ENCODE measurements around the gene HIVEP3.

- TF ChIP-seq TCF7L2 (IDR thresholded peaks at IDR 0.05; ENCODE audit: low read depth, low read length): no peak
- no peak for TF ChIP-seq ZNF512 (CRISPR knock-in tag; IDR thresholded peaks at IDR 0.05)
- TF ChIP-seq POLR2A (IDR thresholded peaks at IDR 0.05; ENCODE audit: insufficient read depth in 1 of 2, low read depth in 2 of 2, low read length in 2 of 2): no peak
- no peak for TF ChIP-seq CTCF (CRISPR knock-in tag; IDR thresholded peaks at IDR 0.05)
- no peak for TF ChIP-seq ZBTB44 (CRISPR knock-in tag; IDR thresholded peaks at IDR 0.05)
- TF ChIP-seq TAF1 (CRISPR knock-in tag; IDR thresholded peaks at IDR 0.05): no peak
- no peak for TF ChIP-seq EZH2 (conservative IDR thresholded peaks at IDR 0.05; ENCODE audit: low read depth, low read length)
- TF ChIP-seq ZNF33B (CRISPR knock-in tag; IDR thresholded peaks at IDR 0.05): no peak
- no peak for TF ChIP-seq ZBTB33 (CRISPR knock-in tag; IDR thresholded peaks at IDR 0.05)
- no peak for TF ChIP-seq ZNF580 (CRISPR knock-in tag; IDR thresholded peaks at IDR 0.05; ENCODE audit: borderline replicate concordance, low read depth)
- no peak for TF ChIP-seq BRF2 (CRISPR knock-in tag; IDR thresholded peaks at IDR 0.05)
- no peak for TF ChIP-seq TBX2 (CRISPR knock-in tag; IDR thresholded peaks at IDR 0.05; ENCODE audit: borderline replicate concordance)
- TF ChIP-seq GATAD1 (CRISPR knock-in tag; IDR thresholded peaks at IDR 0.05): no peak
- TF ChIP-seq GLI4 (CRISPR knock-in tag; IDR thresholded peaks at IDR 0.05; ENCODE audit: borderline replicate concordance): no peak
These were observed 397.0 kb downstream of the HIVEP3 start for GRCh38 chr1:41521766-41522165.

Data from HepG2 (cell line).